Activated CD8-positive, alpha-beta T cell treated with anti-CD3 and anti-CD28 coated beads, Interleukin-2, amount 10 ng/mL, durations not matched to agents 7 days and 5 days (primary cell): ENCODE data around the gene IFITM10. TPM values are rescaled to one million over a fixed set of nuclear protein-coding genes. Genes with fewer than 3 reads are reported as not detected.
"Not testable (repeated sequence)": the region's sequence is repeated elsewhere in the genome, so short reads cannot be mapped to it uniquely, and the experiment has no call there.

Source experiments
- ATAC-seq: fragments of 150-1000 bp; cut with Tn5 transposase; one replicate; pipeline ENCODE4 v1.10.0; 2021; ENCODE audit warnings: moderate library complexity
- CTCF ChIA-PET: fragments of 350-600 bp; sonication (Branson Sonifier 250); formaldehyde crosslinking; loops from one replicate; lab custom pipeline; 2021; ENCODE audit warnings: antibody characterized with exemption; lab: Charles Lee
- POLR2A ChIA-PET: fragments of 350-600 bp; sonication (Branson Sonifier 250); formaldehyde crosslinking; loops from one replicate; lab custom pipeline; 2021; ENCODE audit warnings: antibody characterized with exemption; lab: Charles Lee
- DNase-seq: peaks from one replicate; pipeline ENCODE4 v3.0.0-alpha.2; 2020
- H3K27ac Mint-ChIP-seq: one replicate; pipeline ENCODE4 v1.8.0; 2021; ENCODE audit warnings: mild to moderate bottlenecking, mixed read lengths
- H3K27me3 Mint-ChIP-seq: one replicate; pipeline ENCODE4 v1.8.0; 2021; ENCODE audit warnings: low read depth, mixed read lengths
- H3K36me3 Mint-ChIP-seq: one replicate; pipeline ENCODE4 v1.8.0; 2021; ENCODE audit warnings: low read depth, mixed read lengths
- H3K4me1 Mint-ChIP-seq: one replicate; pipeline ENCODE4 v1.8.0; 2021; ENCODE audit warnings: low read depth, mixed read lengths
- H3K4me3 Mint-ChIP-seq: one replicate; pipeline ENCODE4 v1.8.0; 2021; ENCODE audit warnings: mild to moderate bottlenecking, mixed read lengths
- H3K9me3 Mint-ChIP-seq: one replicate; pipeline ENCODE4 v1.8.0; 2022; ENCODE audit warnings: mixed read lengths; ENCODE audit not compliant: insufficient read depth
- total RNA-seq, 2 experiments: library from RNA; stranded (reverse); gene quantifications; one replicate each; pipeline ENCODE4 v1.2.3, GENCODE V29; 2021

Gene IFITM10
- total RNA-seq, 2 experiments from 2014 or later: 0.63 to 1.0 TPM

DNA sequence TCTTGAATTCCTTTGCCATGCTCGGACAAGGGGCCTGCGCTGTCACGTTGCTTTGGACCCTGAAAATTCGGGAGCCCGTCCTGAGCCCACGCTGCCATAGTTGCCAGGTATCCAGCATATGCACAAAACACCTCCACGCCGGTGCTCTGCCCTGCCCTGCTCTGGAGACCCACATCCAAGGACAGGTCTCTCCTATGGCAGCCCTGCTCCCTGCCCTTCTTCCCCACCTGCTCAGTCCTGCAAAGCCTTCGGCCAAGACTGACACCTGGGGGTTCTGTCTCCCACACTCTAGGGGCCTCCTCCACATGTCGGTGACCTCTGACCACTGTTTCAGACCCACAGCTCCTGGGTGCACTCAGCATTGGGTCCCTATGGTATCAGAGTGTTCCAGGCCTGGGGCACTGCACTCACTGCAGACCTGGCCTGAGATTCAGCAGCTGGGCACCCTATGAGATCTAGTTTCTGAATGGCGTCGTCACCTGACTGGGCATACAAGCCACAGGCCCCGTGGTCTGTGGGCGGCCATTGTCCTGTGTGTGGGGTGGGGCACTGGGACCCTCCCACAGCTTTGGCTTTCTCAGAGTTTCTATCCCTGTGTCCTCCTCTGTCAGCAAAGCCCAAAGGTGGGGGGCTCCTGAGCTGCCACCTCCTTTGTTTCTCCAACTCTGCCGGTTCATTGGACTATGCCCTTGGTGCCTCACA, 55.4 kb downstream of the IFITM10 start:
- no peak for ATAC-seq
- ChIA-PET CTCF (interaction anchor here (0.9 to 5.3 kb wide), 31 partner anchors 8 to 459 kb away, joined by 3 to 311 read pairs (median 10); partner anchors contain the start of genes PRR33 and SYT8), POLR2A (interaction anchor here (1.1 to 1.3 kb wide), 2 partner anchors 63 to 138 kb away, joined by 5 to 10 read pairs; no protein-coding TSS in a partner anchor)
- Mint-ChIP-seq H3K36me3 (no peaks in the 10 kb centered on the region), H3K27ac (no peak overlapping the region), H3K27me3 (peaks cover 25% of the 10 kb centered on the region), H3K4me3 (no peak overlapping the region), H3K4me1 (peaks cover 10% of the 10 kb centered on the region), H3K9me3 (no peaks in the 10 kb centered on the region)
- DNase-seq: no peak

GRCh38 chr11:1694064-1694845, 56.1 kb downstream of the IFITM10 start:
- POLR2A ChIA-PET: interaction anchor here (1.1 to 1.3 kb wide), 2 partner anchors 64 to 138 kb away, joined by 5 to 10 read pairs; no protein-coding TSS in a partner anchor
- peaks cover 27% of the 10 kb centered on the region for H3K27me3 Mint-ChIP-seq
- ATAC-seq (peak; percentile 90), DNase-seq (peak; percentile 82)
- H3K4me1 Mint-ChIP-seq: peaks cover 10% of the 10 kb centered on the region
- H3K27ac Mint-ChIP-seq: peak overlapping the region; percentile 49
- no peaks in the 10 kb centered on the region for H3K36me3 Mint-ChIP-seq
- H3K4me3 Mint-ChIP-seq: no peak overlapping the region
- CTCF ChIA-PET: interaction anchor here (0.5 to 5.3 kb wide), 69 partner anchors 9 to 464 kb away, joined by 3 to 311 read pairs (median 5); partner anchors contain the start of genes H19, PRR33, SYT8 and TNNI2
- H3K9me3 Mint-ChIP-seq: no peaks in the 10 kb centered on the region

DNA sequence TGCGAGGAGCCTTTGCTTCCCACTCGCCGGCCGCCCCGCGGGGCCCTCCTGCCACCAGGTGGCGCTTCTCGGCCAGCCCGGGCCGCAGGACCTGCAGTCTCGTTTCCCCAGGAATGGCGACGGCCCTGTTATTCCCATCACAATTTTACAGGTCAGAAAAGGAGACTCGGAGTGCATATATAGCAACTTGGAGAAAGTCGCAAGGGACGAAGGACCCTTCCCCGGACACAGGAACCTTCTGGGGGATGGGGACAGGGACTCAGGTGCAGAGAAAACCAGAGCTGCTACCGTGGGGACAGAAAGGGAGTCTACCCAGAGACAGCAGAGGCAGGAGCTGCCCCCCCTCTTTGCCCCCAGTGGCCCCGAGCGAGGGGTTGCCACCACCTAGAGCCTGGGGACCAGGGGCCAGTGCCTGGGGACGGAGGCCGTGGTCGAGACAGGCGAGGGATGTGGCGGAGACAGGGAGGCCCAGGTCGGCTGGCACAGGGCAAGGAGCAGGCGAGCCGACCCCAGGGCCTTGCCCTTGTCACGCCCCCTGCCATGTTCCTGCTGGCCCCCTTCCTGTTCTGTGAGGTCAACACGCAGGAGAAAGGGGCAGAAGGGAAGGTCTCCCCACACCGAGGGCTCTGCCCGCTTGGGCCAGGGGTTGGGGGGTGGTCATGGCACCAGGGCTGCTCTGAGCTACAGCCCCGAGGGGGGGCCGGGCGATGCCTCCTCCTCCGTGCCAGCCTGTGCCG, 56.9 kb downstream of the IFITM10 start:
- ChIA-PET POLR2A (interaction anchor here (1.1 to 1.3 kb wide), 2 partner anchors 64 to 139 kb away, joined by 5 to 10 read pairs; no protein-coding TSS in a partner anchor), CTCF (interaction anchor here (0.6 to 5.3 kb wide), 66 partner anchors 10 to 465 kb away, joined by 3 to 311 read pairs (median 6); partner anchors contain the start of genes H19, PRR33, SYT8 and TNNI2)
- H3K4me3 Mint-ChIP-seq: no peak overlapping the region
- H3K9me3 Mint-ChIP-seq: no peaks in the 10 kb centered on the region
- peaks cover 31% of the 10 kb centered on the region for H3K27me3 Mint-ChIP-seq
- no peak overlapping the region for H3K27ac Mint-ChIP-seq
- ATAC-seq (peak; percentile 51), DNase-seq (peak; percentile 67)
- peaks cover 10% of the 10 kb centered on the region for H3K4me1 Mint-ChIP-seq
- H3K36me3 Mint-ChIP-seq: no peaks in the 10 kb centered on the region

- H3K36me3 Mint-ChIP-seq: no peaks in the 10 kb centered on the region
- ChIA-PET POLR2A (interaction anchor here (1.9 kb wide), 1 partner anchor 141 kb away, joined by 6 read pairs; no protein-coding TSS in a partner anchor), CTCF (interaction anchor here (0.9 to 5.3 kb wide), 26 partner anchors 10 to 458 kb away, joined by 3 to 311 read pairs (median 12); partner anchors contain the start of gene SYT8)
- DNase-seq (no peak), ATAC-seq (no peak)
- H3K4me3 Mint-ChIP-seq: no peak overlapping the region
- no peak overlapping the region for H3K27ac Mint-ChIP-seq
- H3K27me3 Mint-ChIP-seq: peaks cover 34% of the 10 kb centered on the region
- peaks cover 9% of the 10 kb centered on the region for H3K4me1 Mint-ChIP-seq
- H3K9me3 Mint-ChIP-seq: no peaks in the 10 kb centered on the region
These were observed 57.6 kb downstream of the IFITM10 start for GRCh38 chr11:1692708-1693326.

DNA sequence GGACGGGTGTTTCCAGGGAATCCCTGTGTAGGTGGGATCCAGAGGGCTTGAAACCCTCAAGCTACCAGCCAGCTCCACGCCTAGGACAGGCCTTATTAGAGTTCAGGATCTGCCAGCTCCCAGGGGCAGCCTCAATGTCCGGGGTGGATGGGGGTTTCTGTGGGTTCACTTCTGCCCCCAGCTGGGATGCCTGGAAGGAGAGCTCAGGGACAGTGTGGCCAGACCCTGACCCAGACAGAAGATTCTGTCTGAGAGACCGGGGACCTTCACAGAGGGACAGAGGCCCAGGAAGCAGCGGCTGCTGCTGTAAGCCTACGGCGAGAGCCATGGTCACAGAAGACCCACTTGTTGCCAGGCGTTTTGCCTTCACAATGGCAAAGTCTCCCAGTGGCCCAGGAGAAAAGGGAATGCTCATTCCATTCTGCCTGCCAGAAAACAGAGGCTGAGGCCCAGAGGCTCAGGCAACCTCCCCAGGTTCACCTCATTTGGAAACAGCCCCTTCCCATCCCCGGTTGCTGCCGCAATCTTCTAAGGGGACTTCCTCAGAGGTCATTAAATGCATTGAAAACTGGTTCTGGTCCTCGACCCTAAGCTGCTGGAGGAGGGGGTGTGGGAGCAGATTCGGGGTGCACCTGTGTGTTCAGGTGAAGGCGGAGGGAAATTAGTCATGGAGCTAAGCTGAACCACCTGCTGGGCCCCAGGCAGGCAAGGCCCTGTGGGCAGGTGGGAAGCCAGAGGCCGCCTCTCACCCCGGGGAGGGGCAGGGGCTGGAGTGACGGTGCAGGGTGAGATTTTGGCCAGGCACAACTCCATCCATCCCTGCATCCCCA, 58.3 kb downstream of the IFITM10 start:
- Mint-ChIP-seq H3K36me3 (no peaks in the 10 kb centered on the region), H3K27me3 (peaks cover 30% of the 10 kb centered on the region), H3K4me3 (no peak overlapping the region), H3K4me1 (peaks cover 7% of the 10 kb centered on the region), H3K27ac (no peak overlapping the region), H3K9me3 (no peaks in the 10 kb centered on the region)
- CTCF ChIA-PET: interaction anchor here (0.6 to 5.3 kb wide), 10 partner anchors 15 to 309 kb away, joined by 3 to 311 read pairs (median 4); partner anchors contain the start of gene SYT8
- ATAC-seq: no peak
- no peak for DNase-seq
- POLR2A ChIA-PET: interaction anchor here (1.9 kb wide), 1 partner anchor 142 kb away, joined by 6 read pairs; no protein-coding TSS in a partner anchor

DNA sequence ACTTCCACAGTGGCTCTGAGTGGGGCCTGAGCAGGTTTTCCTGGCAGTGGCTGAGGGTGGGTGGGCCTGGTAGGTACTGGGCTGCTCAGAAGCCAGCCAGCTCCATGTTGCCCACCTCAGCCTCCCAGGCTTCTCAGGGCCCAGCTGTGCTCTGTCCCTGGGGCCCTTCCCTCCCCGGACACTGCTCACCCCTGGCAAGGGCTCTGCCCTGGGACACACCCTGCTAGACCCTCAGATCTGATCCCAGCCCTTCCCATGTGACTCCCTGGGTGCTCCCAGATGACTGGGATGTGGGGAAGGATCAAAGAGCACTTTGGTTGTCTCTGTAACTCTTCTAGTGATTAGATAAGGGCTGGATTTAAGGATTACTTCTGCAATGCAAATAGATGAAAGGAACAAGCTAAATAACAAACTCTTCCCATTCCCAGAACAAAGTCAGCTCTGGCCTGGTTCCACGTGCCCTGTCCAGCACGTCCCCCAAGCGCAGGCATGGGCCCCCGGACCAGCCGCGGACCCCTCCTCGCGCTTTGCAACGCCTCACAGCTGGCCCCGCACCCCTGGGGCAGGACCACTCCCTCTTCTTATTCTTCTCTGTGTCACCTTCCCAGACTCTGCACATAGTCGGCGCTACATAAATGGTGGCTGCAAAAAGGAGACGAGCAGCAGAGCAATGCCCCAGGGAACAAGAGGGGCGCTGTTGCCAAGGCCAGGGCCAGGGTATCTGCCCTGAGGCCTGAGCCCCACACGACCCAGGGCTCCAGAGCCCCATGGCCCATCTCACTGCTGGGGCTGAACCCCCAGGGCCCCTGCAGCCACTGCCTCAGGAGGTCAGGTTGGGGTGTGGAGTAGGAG, 59.1 kb downstream of the IFITM10 start:
- Mint-ChIP-seq H3K27me3 (peaks cover 28% of the 10 kb centered on the region), H3K9me3 (no peaks in the 10 kb centered on the region), H3K27ac (no peak overlapping the region), H3K4me3 (no peak overlapping the region), H3K36me3 (no peaks in the 10 kb centered on the region), H3K4me1 (peaks cover 7% of the 10 kb centered on the region)
- POLR2A ChIA-PET: interaction anchor here (0.8 to 1.9 kb wide), 2 partner anchors 36 to 142 kb away, joined by 6 to 7 read pairs; no protein-coding TSS in a partner anchor
- ATAC-seq (no peak), DNase-seq (no peak)
- CTCF ChIA-PET: interaction anchor here (0.6 to 5.3 kb wide), 6 partner anchors 38 to 310 kb away, joined by 3 to 311 read pairs (median 3); partner anchors contain the start of gene SYT8

GRCh38 chr11:1690167-1691025, 60.0 kb downstream of the IFITM10 start:
- DNase-seq (no peak), ATAC-seq (no peak)
- no peak overlapping the region for H3K4me3 Mint-ChIP-seq
- peaks cover 21% of the 10 kb centered on the region for H3K27me3 Mint-ChIP-seq
- H3K36me3 Mint-ChIP-seq: no peaks in the 10 kb centered on the region
- POLR2A ChIA-PET: interaction anchor here (0.8 kb wide), 1 partner anchor 36 kb away, joined by 7 read pairs; no protein-coding TSS in a partner anchor
- CTCF ChIA-PET: interaction anchor here (1.0 to 5.3 kb wide), 2 partner anchors 141 to 311 kb away, joined by 3 to 311 read pairs; partner anchors contain the start of gene SYT8
- H3K9me3 Mint-ChIP-seq: no peaks in the 10 kb centered on the region
- no peak overlapping the region for H3K27ac Mint-ChIP-seq
- peaks cover 7% of the 10 kb centered on the region for H3K4me1 Mint-ChIP-seq

DNA sequence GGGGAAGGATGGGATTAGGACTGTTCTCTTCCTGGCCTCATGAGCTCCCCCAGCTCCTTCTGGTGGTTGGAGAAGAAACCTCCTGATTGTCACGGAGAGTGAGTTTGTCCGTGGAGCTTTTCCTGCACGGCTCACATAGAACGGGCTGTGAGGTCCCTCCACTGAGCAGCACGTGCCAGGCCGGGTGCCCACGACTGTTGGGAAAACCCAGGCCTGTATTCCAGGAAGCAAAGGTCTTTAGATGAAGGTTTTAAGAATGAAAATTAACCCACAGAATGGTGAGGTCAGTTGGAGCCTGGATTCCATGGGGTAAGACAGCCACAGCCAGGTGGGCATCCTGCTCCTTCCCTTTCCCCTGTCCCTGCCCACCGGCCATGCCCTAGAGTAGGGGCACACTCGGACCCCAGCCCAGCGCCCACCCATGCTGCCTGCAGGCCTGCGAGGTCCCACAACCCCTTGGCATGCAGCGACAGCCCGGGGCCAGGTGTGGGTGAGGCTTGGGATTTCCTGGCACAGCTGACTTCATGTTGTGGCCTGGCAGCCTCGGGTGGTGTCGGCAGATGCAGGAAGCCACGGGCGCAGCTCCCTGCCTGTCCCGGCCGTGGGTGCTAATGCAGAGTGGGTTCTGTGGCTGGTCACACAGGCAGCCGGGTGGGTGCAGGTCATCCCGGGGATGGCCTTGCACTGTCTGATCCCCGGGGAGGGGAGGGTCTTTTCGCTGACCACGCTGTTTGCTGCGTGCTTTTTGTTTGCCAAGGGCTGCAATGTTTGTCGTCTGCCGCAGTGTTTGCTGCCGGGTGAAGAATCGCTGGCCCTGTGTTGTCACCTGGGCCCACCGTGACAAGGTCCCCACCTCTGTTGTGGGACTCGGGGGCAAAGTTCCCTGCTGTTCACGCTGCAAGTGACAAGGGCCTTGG, 60.9 kb downstream of the IFITM10 start:
- H3K9me3 Mint-ChIP-seq, POLR2A ChIA-PET, ATAC-seq, DNase-seq, H3K36me3 Mint-ChIP-seq, H3K27ac Mint-ChIP-seq, H3K4me1 Mint-ChIP-seq, H3K4me3 Mint-ChIP-seq: not testable (repeated sequence)
- CTCF ChIA-PET: interaction anchor here (1.1 kb wide), 1 partner anchor 37 kb away, joined by 3 read pairs; no protein-coding TSS in a partner anchor
- H3K27me3 Mint-ChIP-seq: peaks cover 21% of the 10 kb centered on the region
